IMR-90 (cell line): ENCODE measurements around the gene MSLN. TPM values are rescaled to one million over a fixed set of nuclear protein-coding genes. Genes with fewer than 3 reads are reported as not detected.

Source experiments
- ATAC-seq: fragments of 200-7000 bp; cut with Tn5 transposase; 2 replicates; pipeline ENCODE4 v1.9.1; 2020; ENCODE audit warnings: low read depth, mild to moderate bottlenecking, moderate library complexity
- BruUV-seq: library from RNA; stranded (reverse); fragments of 400-500 nt; replicated peaks from 2 replicates; lab custom pipeline; 2021; lab: Mats Ljungman, UMichigan
- CTCF ChIA-PET: fragments of 300-600 bp; formaldehyde crosslinking; extraction: SDS; loops from one replicate; lab custom pipeline; 2021; ENCODE audit warnings: antibody characterized with exemption; lab: Yijun Ruan, JAX
- POLR2A ChIA-PET: fragments of 300-600 bp; sonication (Branson Sonifier 250); formaldehyde crosslinking; loops from one replicate; lab custom pipeline; 2022; ENCODE audit warnings: antibody characterized with exemption; ENCODE audit not compliant: unreplicated experiment; lab: Charles Lee
- DNase-seq: peaks from one replicate; pipeline ENCODE4 v3.0.0; 2013
- H2AFZ ChIP-seq: replicated peaks from 2 replicates; pipeline ENCODE3; 2013; ENCODE audit warnings: low read length, mild to moderate bottlenecking; ENCODE audit not compliant: poor library complexity
- H2AK5ac ChIP-seq: 2 replicates; pipeline ENCODE4 v1.6.1; 2013; ENCODE audit warnings: low read depth, low read length, inconsistent platforms
- H2AK9ac ChIP-seq: replicated peaks from 2 replicates; pipeline ENCODE3; 2013; ENCODE audit warnings: mild to moderate bottlenecking, low read depth, low read length, moderate library complexity; ENCODE audit not compliant: poor library complexity
- H2BK120ac ChIP-seq: 2 replicates; pipeline ENCODE4 v1.6.1; 2013; ENCODE audit warnings: low read depth, low read length, inconsistent platforms
- H2BK15ac ChIP-seq: 3 replicates; pipeline ENCODE4 v1.6.1; 2013; ENCODE audit warnings: low read depth, low read length, inconsistent platforms
- H2BK20ac ChIP-seq: 2 replicates; pipeline ENCODE4 v1.6.1; 2013; ENCODE audit warnings: low read depth, mild to moderate bottlenecking, inconsistent platforms, low read length, moderate library complexity
- H2BK5ac ChIP-seq: 2 replicates; pipeline ENCODE4 v1.6.1; 2013; ENCODE audit warnings: mild to moderate bottlenecking, low read depth, low read length, inconsistent platforms; ENCODE audit not compliant: poor library complexity, severe bottlenecking
- H3K14ac ChIP-seq: replicated peaks from 2 replicates; pipeline ENCODE4 v1.6.1; 2013; ENCODE audit warnings: low read depth, low read length, inconsistent platforms
- H3K18ac ChIP-seq: 2 replicates; pipeline ENCODE4 v1.6.1; 2013; ENCODE audit warnings: low read depth, low read length, control low read depth
- H3K23ac ChIP-seq: 2 replicates; pipeline ENCODE4 v1.6.1; 2013; ENCODE audit warnings: low read depth, low read length, inconsistent platforms
- H3K27ac ChIP-seq: 2 replicates; pipeline ENCODE4 v1.5.1; 2013; ENCODE audit warnings: mild to moderate bottlenecking, control low read depth, low read length; ENCODE audit not compliant: insufficient read depth
- H3K27me3 ChIP-seq: 2 replicates; pipeline ENCODE4 v1.6.1; 2013; ENCODE audit warnings: low read length; ENCODE audit not compliant: control insufficient read depth, insufficient read depth
- H3K36me3 ChIP-seq: 2 replicates; pipeline ENCODE4 v1.6.1; 2013; ENCODE audit warnings: low read length, mixed read lengths; ENCODE audit not compliant: control insufficient read depth, insufficient read depth
- H3K4ac ChIP-seq: 2 replicates; pipeline ENCODE4 v1.6.1; 2013; ENCODE audit warnings: low read depth, low read length, inconsistent platforms
- H3K4me1 ChIP-seq: 2 replicates; pipeline ENCODE4 v1.6.1; 2013; ENCODE audit warnings: low read length, mixed read lengths; ENCODE audit not compliant: control insufficient read depth, insufficient read depth
- H3K4me2 ChIP-seq: 2 replicates; pipeline ENCODE4 v1.6.1; 2013; ENCODE audit warnings: low read depth, mild to moderate bottlenecking, control low read depth, low read length, moderate library complexity
- H3K4me3 ChIP-seq: 2 replicates; pipeline ENCODE4 v1.5.1; 2013; ENCODE audit warnings: low read depth, mild to moderate bottlenecking, control low read depth, low read length, moderate library complexity; ENCODE audit not compliant: insufficient read depth
- H3K56ac ChIP-seq: 2 replicates; pipeline ENCODE4 v1.6.1; 2013; ENCODE audit warnings: low read length, inconsistent platforms; ENCODE audit not compliant: insufficient read depth; ENCODE audit errors: extremely low read depth
- H3K79me1 ChIP-seq, 2 experiments: 2 replicates each; pipeline ENCODE4 v1.6.1; 2013; ENCODE audit warnings: low read length in 2 of 2, inconsistent platforms in 1 of 2, low read depth in 1 of 2
- H3K9ac ChIP-seq: 2 replicates; pipeline ENCODE4 v1.6.1; 2013; ENCODE audit warnings: low read depth, low read length, control low read depth
- H3K9me1 ChIP-seq: 2 replicates; pipeline ENCODE4 v1.6.1; 2013; ENCODE audit warnings: low read length, inconsistent platforms; ENCODE audit not compliant: insufficient read depth
- H3K9me3 ChIP-seq: 2 replicates; pipeline ENCODE4 v1.6.1; 2013; ENCODE audit warnings: low read length; ENCODE audit not compliant: control insufficient read depth, insufficient read depth
- H4K20me1 ChIP-seq: 2 replicates; pipeline ENCODE4 v1.6.1; 2013; ENCODE audit warnings: low read length, inconsistent platforms; ENCODE audit not compliant: insufficient read depth
- H4K5ac ChIP-seq: 2 replicates; pipeline ENCODE4 v1.6.1; 2013; ENCODE audit warnings: mild to moderate bottlenecking, low read depth, low read length, control low read depth
- H4K8ac ChIP-seq, 2 experiments: 2 replicates each; pipeline ENCODE4 v1.6.1; 2013; ENCODE audit warnings: low read depth in 2 of 2, low read length in 2 of 2, control low read depth in 1 of 2, inconsistent platforms in 1 of 2
- H4K91ac ChIP-seq: 2 replicates; pipeline ENCODE4 v1.6.1; 2013; ENCODE audit warnings: low read depth, low read length, inconsistent platforms; ENCODE audit not compliant: insufficient read depth
- BHLHE40 ChIP-seq: fragments of 150-350 bp; IDR thresholded peaks from 2 replicates; pipeline ENCODE4 v1.6.1; 2016; ENCODE audit warnings: mild to moderate bottlenecking, low read depth, low read length
- CEBPB ChIP-seq: IDR thresholded peaks from 2 replicates; pipeline ENCODE4 v1.6.1; 2012; ENCODE audit warnings: low read depth, low read length, improper control_type of control experiment
- CHD1 ChIP-seq: IDR thresholded peaks from 2 replicates; pipeline ENCODE4 v1.6.1; 2012; ENCODE audit warnings: low read depth, low read length, improper control_type of control experiment
- CTCF ChIP-seq: conservative IDR thresholded peaks from 2 replicates; pipeline ENCODE4 v1.5.1; 2012; ENCODE audit warnings: mild to moderate bottlenecking, low read depth, low read length, improper control_type of control experiment
- ELK1 ChIP-seq: fragments of 150-350 bp; IDR thresholded peaks from 2 replicates; pipeline ENCODE4 v1.6.1; 2016; ENCODE audit warnings: low read depth, mild to moderate bottlenecking, low read length, moderate library complexity, borderline replicate concordance
- MAFK ChIP-seq: IDR thresholded peaks from 2 replicates; pipeline ENCODE4 v1.6.1; 2012; ENCODE audit warnings: low read depth, low read length, improper control_type of control experiment
- NFE2L2 ChIP-seq: fragments of 150-350 bp; IDR thresholded peaks from 2 replicates; pipeline ENCODE4 v1.6.1; 2016; ENCODE audit warnings: low read depth, mild to moderate bottlenecking, low read length
- POLR2A ChIP-seq: IDR thresholded peaks from 2 replicates; pipeline ENCODE4 v1.6.1; 2012; ENCODE audit warnings: mild to moderate bottlenecking, low read depth, low read length
- RCOR1 ChIP-seq: IDR thresholded peaks from 2 replicates; pipeline ENCODE4 v1.6.1; 2012; ENCODE audit warnings: mild to moderate bottlenecking, low read length, improper control_type of control experiment; ENCODE audit not compliant: insufficient replicate concordance
- WGBS, 2 experiments: methylation state at CpG; one replicate each; pipeline versions ENCODE4 v1.1.5 to v1.1.7; 2013; ENCODE audit warnings: missing lambda C conversion rate in 2 of 2; ENCODE audit not compliant: insufficient read length in 1 of 2; ENCODE audit errors: extremely low coverage in 2 of 2; 5-methylcytosine and 5-hydroxymethylcytosine counted together
- dilution Hi-C: fragments of 300-500 bp; cut with HindIII; formaldehyde crosslinking; loops from one replicate; pipeline ENCODE4 v1.14.3; 2018; ENCODE audit warnings: low sequenced_read_pairs; ENCODE audit not compliant: unreplicated experiment
- in situ Hi-C: fragments of 300-500 bp; cut with MboI; formaldehyde crosslinking; loops from 3 replicates; pipeline ENCODE4 v1.14.3; 2019; ENCODE audit warnings: low sequenced_read_pairs, inconsistent platforms, mixed read lengths
- intact Hi-C: fragments of 100-400 bp; cut with micrococcal nuclease; formaldehyde crosslinking; loops from 2 replicates; pipeline ENCODE4 v1.10.0; 2022
- polyA plus RNA-seq, 3 experiments: library from polyadenylated mRNA; depleted of rRNA; stranded (reverse); fragments of >200 nt; gene quantifications; 2 replicates each; pipeline ENCODE4 v1.2.3, GENCODE V29; 2012; ENCODE audit warnings: low replicate concordance in 1 of 3
- total RNA-seq: library from RNA; depleted of rRNA; stranded (reverse); fragments of >200 nt; gene quantifications from 2 replicates; pipeline ENCODE4 v1.2.3, GENCODE V29; 2012

Gene MSLN
- total and polyA plus RNA-seq, 2 of the 4 experiments (the other 2 are of a cell fraction), result 0.14 TPM; not detected in 1

- WGBS, 2 experiments, result 57% methylated on average over 18 of the region's 38 CpGs; no CpG with 5 or more reads in 1 of the 2 experiments
Observed at GRCh38 chr16:739560-740458, 20.7 kb upstream of the MSLN start.

More at GRCh38 chr16:739560-740458, 20.7 kb upstream of the MSLN start:
- ATAC-seq (no peak), DNase-seq (no peak)
- dilution Hi-C loops (no loop called here), in situ Hi-C loops (no loop called here), intact Hi-C loops (loop anchor here (5.0 kb wide), 1 partner anchor 47 kb away; the partner anchor contains the start of genes CHTF18 and RPUSD1)
- Histone ChIP-seq H3K9ac (peak overlapping the region; percentile 75), H3K9me3 (no peaks in the 10 kb centered on the region), H4K20me1 (peaks cover 5% of the 10 kb centered on the region; the same call in 1 of the 2 replicates), H3K9me1 (peaks cover 4% of the 10 kb centered on the region; the same call in 1 of the 2 replicates), H3K27ac (no peak overlapping the region; the same call in 1 of the 2 replicates), H3K36me3 (peaks cover 24% of the 10 kb centered on the region), H3K4me3 (peak overlapping the region; percentile 76), H4K8ac (peak overlapping the region in 1 of 2 experiments; percentile 67; a peak in 1 of 4 replicates), H3K27me3 (no peaks in the 10 kb centered on the region), H2AFZ (peak overlapping the region; percentile 94), H3K79me1 (peaks cover 7 to 19% of the 10 kb centered on the region in 2 experiments), H2AK5ac (peak overlapping the region; percentile 67), H3K4ac (peak overlapping the region; percentile 45; the same call in 1 of the 2 replicates), H2AK9ac (peak overlapping the region; percentile 95), H3K4me2 (peak overlapping the region; percentile 86), H3K14ac (no peak overlapping the region), H3K23ac (peak overlapping the region; percentile 89; the same call in 1 of the 2 replicates), H2BK120ac (no peak overlapping the region), H4K5ac (no peak overlapping the region), H3K56ac (no peak overlapping the region), H2BK5ac (no peak overlapping the region), H4K91ac (no peak overlapping the region), H2BK15ac (no peak overlapping the region), H3K18ac (no peak overlapping the region), H3K4me1 (peaks cover 5% of the 10 kb centered on the region; the same call in 1 of the 2 replicates), H2BK20ac (no peak overlapping the region)
- TF ChIP-seq CTCF (no peak), ELK1 (no peak), RCOR1 (no peak), CEBPB (no peak), POLR2A (no peak), BHLHE40 (no peak), MAFK (no peak), NFE2L2 (no peak), CHD1 (no peak)
- POLR2A ChIA-PET, result no interaction called here
- no TSS peak for BruUV-seq
- CTCF ChIA-PET, result no interaction called here
